IMR-90 (cell line): ENCODE results near the gene RRP1B.
A peak's percentile ranks its signal among the peaks of the same experiment; 100 is the strongest.

Source experiments
- BHLHE40 ChIP-seq: fragments of 150-350 bp; IDR thresholded peaks from 2 replicates; pipeline ENCODE4 v1.6.1; 2016; ENCODE audit warnings: mild to moderate bottlenecking, low read depth, low read length
- CEBPB ChIP-seq: IDR thresholded peaks from 2 replicates; pipeline ENCODE4 v1.6.1; 2012; ENCODE audit warnings: low read depth, low read length, improper control_type of control experiment
- CHD1 ChIP-seq: IDR thresholded peaks from 2 replicates; pipeline ENCODE4 v1.6.1; 2012; ENCODE audit warnings: low read depth, low read length, improper control_type of control experiment
- CTCF ChIP-seq: conservative IDR thresholded peaks from 2 replicates; pipeline ENCODE4 v1.5.1; 2012; ENCODE audit warnings: mild to moderate bottlenecking, low read depth, low read length, improper control_type of control experiment
- FOS ChIP-seq: fragments of 150-350 bp; IDR thresholded peaks from 2 replicates; pipeline ENCODE4 v1.6.1; 2016; ENCODE audit warnings: low read depth, low read length
- MAFK ChIP-seq: IDR thresholded peaks from 2 replicates; pipeline ENCODE4 v1.6.1; 2012; ENCODE audit warnings: low read depth, low read length, improper control_type of control experiment
- MXI1 ChIP-seq: IDR thresholded peaks from 2 replicates; pipeline ENCODE4 v1.6.1; 2012; ENCODE audit warnings: low read depth, mild to moderate bottlenecking, low read length, moderate library complexity, borderline replicate concordance
- POLR2A ChIP-seq: IDR thresholded peaks from 2 replicates; pipeline ENCODE4 v1.6.1; 2012; ENCODE audit warnings: mild to moderate bottlenecking, low read depth, low read length
- RAD21 ChIP-seq: IDR thresholded peaks from 2 replicates; pipeline ENCODE4 v1.6.1; 2012; ENCODE audit warnings: low read length, improper control_type of control experiment
- RCOR1 ChIP-seq: IDR thresholded peaks from 2 replicates; pipeline ENCODE4 v1.6.1; 2012; ENCODE audit warnings: mild to moderate bottlenecking, low read length, improper control_type of control experiment; ENCODE audit not compliant: insufficient replicate concordance
- RFX5 ChIP-seq: IDR thresholded peaks from 2 replicates; pipeline ENCODE4 v1.8.0; 2012; ENCODE audit warnings: low read depth, mild to moderate bottlenecking, low read length, moderate library complexity
- SMC3 ChIP-seq: fragments of 150-350 bp; IDR thresholded peaks from 2 replicates; pipeline ENCODE4 v1.6.1; 2016; ENCODE audit warnings: low read depth, mild to moderate bottlenecking, antibody characterized with exemption, low read length, moderate library complexity
- USF2 ChIP-seq: fragments of 150-350 bp; IDR thresholded peaks from 2 replicates; pipeline ENCODE4 v1.6.1; 2017; ENCODE audit warnings: mild to moderate bottlenecking, antibody characterized with exemption, low read length, low read depth
- TF ChIP-seq, protein P1 (sequence below): fragments of 150-350 bp; IDR thresholded peaks from 2 replicates; pipeline ENCODE4 v1.6.1; 2016; ENCODE audit warnings: low read depth, mild to moderate bottlenecking, low read length, moderate library complexity, borderline replicate concordance

DNA sequence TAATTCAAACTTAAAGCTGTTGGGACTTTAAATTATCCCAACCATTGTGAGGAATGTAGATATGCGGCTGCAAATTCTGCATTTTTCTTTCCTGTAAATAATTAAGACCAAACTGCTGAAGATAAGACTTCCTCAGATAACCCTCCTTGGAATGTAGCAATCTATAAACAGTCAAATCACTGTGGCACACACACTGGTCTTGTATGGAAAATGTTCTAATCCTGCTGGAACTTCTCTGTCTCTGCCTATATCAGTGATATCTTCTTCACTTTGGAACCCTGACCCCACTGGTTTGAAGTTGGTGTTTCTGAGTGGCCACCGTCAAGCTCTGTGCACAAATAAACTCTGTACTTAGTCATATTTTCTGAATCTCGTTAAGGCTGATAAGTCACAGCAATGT is 33.0 kb upstream of the RRP1B start:
- TF ChIP-seq CTCF (no peak), FOS (no peak), RAD21 (no peak), POLR2A (no peak), USF2 (no peak), MAFK (no peak), CHD1 (no peak), RFX5 (no peak), BHLHE40 (no peak), SMC3 (no peak), MXI1 (no peak), RCOR1 (no peak), CEBPB (peak; percentile 48; the same call in 1 of the 2 replicates)
- TF ChIP-seq, protein P1, sequence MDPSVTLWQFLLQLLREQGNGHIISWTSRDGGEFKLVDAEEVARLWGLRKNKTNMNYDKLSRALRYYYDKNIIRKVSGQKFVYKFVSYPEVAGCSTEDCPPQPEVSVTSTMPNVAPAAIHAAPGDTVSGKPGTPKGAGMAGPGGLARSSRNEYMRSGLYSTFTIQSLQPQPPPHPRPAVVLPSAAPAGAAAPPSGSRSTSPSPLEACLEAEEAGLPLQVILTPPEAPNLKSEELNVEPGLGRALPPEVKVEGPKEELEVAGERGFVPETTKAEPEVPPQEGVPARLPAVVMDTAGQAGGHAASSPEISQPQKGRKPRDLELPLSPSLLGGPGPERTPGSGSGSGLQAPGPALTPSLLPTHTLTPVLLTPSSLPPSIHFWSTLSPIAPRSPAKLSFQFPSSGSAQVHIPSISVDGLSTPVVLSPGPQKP: no peak
